Endothelial cell of umbilical vein (primary cell): ENCODE results near the gene SORT1. TPM values are rescaled to one million over a fixed set of nuclear protein-coding genes. Genes with fewer than 3 reads are reported as not detected.

ENCODE experiments used
- BruUV-seq: library from RNA; stranded (reverse); fragments of 400-500 nt; replicated peaks from 2 replicates; lab custom pipeline; 2021; lab: Mats Ljungman, UMichigan
- CTCF ChIA-PET: fragments of 300-600, 350-600 bp; sonication (Branson Sonifier 250); formaldehyde crosslinking; loops from one replicate; lab custom pipeline; 2021; ENCODE audit warnings: antibody characterized with exemption, inconsistent platforms; lab: Charles Lee
- POLR2A ChIA-PET: fragments of 300-600, 350-600 bp; sonication (Branson Sonifier 250); formaldehyde crosslinking; loops from one replicate; lab custom pipeline; 2021; ENCODE audit warnings: antibody characterized with exemption, inconsistent platforms; lab: Charles Lee
- DNase-seq: peaks from one replicate; pipeline ENCODE4 v3.0.0-alpha.2; 2011; ENCODE audit warnings: low read depth, low spot score
- FAIRE-seq: peaks from 2 replicates; lab custom pipeline; 2011; peaks lifted over from hg19 to GRCh38; lab: Jason Lieb, UNC
- H2AFZ ChIP-seq: 2 replicates; pipeline ENCODE4 v1.6.0; 2012; ENCODE audit warnings: low read depth, low read length, control low read depth, inconsistent platforms
- H3K27ac ChIP-seq: 2 replicates; pipeline ENCODE4 v1.5.1; 2011; ENCODE audit warnings: low read depth, mild to moderate bottlenecking, control low read depth, low read length, moderate library complexity; ENCODE audit not compliant: insufficient read depth
- H3K27me3 ChIP-seq, 2 experiments: 2 replicates each; pipeline versions ENCODE4 v1.6.0 to v1.6.1; 2011; ENCODE audit warnings: low read length in 2 of 2, mixed read lengths in 1 of 2; ENCODE audit not compliant: control insufficient read depth in 2 of 2, insufficient read depth in 2 of 2
- H3K36me3 ChIP-seq, 2 experiments: 2 replicates in 1 of 2; 3 replicates in 1 of 2; pipeline ENCODE4 v1.5.1; 2011; ENCODE audit warnings: low read length in 2 of 2, mild to moderate bottlenecking in 1 of 2, moderate library complexity in 1 of 2; ENCODE audit not compliant: control insufficient read depth in 2 of 2, insufficient read depth in 2 of 2; ENCODE audit errors: extremely low read depth in 1 of 2
- H3K4me1 ChIP-seq: 3 replicates; pipeline ENCODE4 v1.5.1; 2011; ENCODE audit warnings: mild to moderate bottlenecking, low read length; ENCODE audit not compliant: control insufficient read depth, insufficient read depth; ENCODE audit errors: extremely low read depth
- H3K4me2 ChIP-seq: 2 replicates; pipeline ENCODE4 v1.6.1; 2011; ENCODE audit warnings: low read length, control low read depth, mixed read lengths; ENCODE audit not compliant: insufficient read depth
- H3K4me3 ChIP-seq, 3 experiments: fragments of 200-600 bp in 1 of 3; sonication (generic), shearing (Covaris generic) in 1 of 3; replicated peaks in 1 of 3; 2 replicates each; pipeline ENCODE4 v1.5.1; 2011 to 2016; ENCODE audit warnings: control low read depth in 3 of 3, low read length in 3 of 3, mild to moderate bottlenecking in 2 of 3, inconsistent platforms in 1 of 3, low read depth in 1 of 3, moderate library complexity in 1 of 3; ENCODE audit not compliant: insufficient read depth in 1 of 3
- H3K79me2 ChIP-seq: 2 replicates; pipeline ENCODE4 v1.6.0; 2012; ENCODE audit warnings: low read length, inconsistent platforms; ENCODE audit not compliant: control insufficient read depth, insufficient read depth
- H3K9ac ChIP-seq: replicated peaks from 2 replicates; pipeline ENCODE3; 2011; ENCODE audit warnings: low read length, control low read depth; ENCODE audit not compliant: insufficient read depth; ENCODE audit errors: extremely low read depth
- H3K9me1 ChIP-seq: replicated peaks from 3 replicates; pipeline ENCODE4 v1.6.0; 2011; ENCODE audit warnings: mild to moderate bottlenecking, low read length; ENCODE audit not compliant: control insufficient read depth, insufficient read depth; ENCODE audit errors: extremely low read depth
- H3K9me3 ChIP-seq: replicated peaks from 2 replicates; pipeline ENCODE4 v1.5.1; 2012; ENCODE audit warnings: low read length, inconsistent platforms; ENCODE audit not compliant: control insufficient read depth, insufficient read depth
- H4K20me1 ChIP-seq: replicated peaks from 2 replicates; pipeline ENCODE3; 2011; ENCODE audit warnings: mild to moderate bottlenecking, low read length; ENCODE audit not compliant: control insufficient read depth, insufficient read depth; ENCODE audit errors: extremely low read depth
- CTCF ChIP-seq, 2 donors: IDR thresholded peaks; 1 replicate in 1 of 2; 2 replicates in 1 of 2; pipeline ENCODE4 v1.5.1; 2011; ENCODE audit warnings: low read length in 2 of 2, mild to moderate bottlenecking in 2 of 2, moderate library complexity in 2 of 2, control low read depth in 1 of 2, inconsistent platforms in 1 of 2, low read depth in 1 of 2; ENCODE audit not compliant: insufficient read depth in 1 of 2; ENCODE audit errors: extremely low read depth in 1 of 2
- EZH2 ChIP-seq: IDR thresholded peaks from 2 replicates; pipeline ENCODE4 v1.6.1; 2012; ENCODE audit warnings: borderline replicate concordance, low read depth, mild to moderate bottlenecking, moderate library complexity, low read length, inconsistent platforms; ENCODE audit not compliant: severe bottlenecking
- FOS ChIP-seq: IDR thresholded peaks from 2 replicates; pipeline ENCODE4 v1.6.1; 2011; ENCODE audit warnings: mild to moderate bottlenecking, low read length, moderate library complexity, borderline replicate concordance; ENCODE audit not compliant: insufficient read depth
- GATA2 ChIP-seq: IDR thresholded peaks from 2 replicates; pipeline ENCODE4 v1.7.0; 2011; ENCODE audit warnings: low read depth, mild to moderate bottlenecking, moderate library complexity, mixed read lengths, low read length; ENCODE audit not compliant: insufficient read length, insufficient read depth
- JUN ChIP-seq: IDR thresholded peaks from 2 replicates; pipeline ENCODE4 v1.6.1; 2011; ENCODE audit warnings: borderline replicate concordance, low read depth; ENCODE audit not compliant: insufficient read length, insufficient read depth
- MAX ChIP-seq: IDR thresholded peaks from 2 replicates; pipeline ENCODE4 v1.6.1; 2011; ENCODE audit not compliant: insufficient read depth, insufficient read length
- MYC ChIP-seq: IDR thresholded peaks from one replicate; pipeline ENCODE4 v1.6.1; 2011; ENCODE audit warnings: mild to moderate bottlenecking, low read depth, low read length
- POLR2A ChIP-seq: IDR thresholded peaks from 2 replicates; pipeline ENCODE4 v1.6.1; 2012; ENCODE audit warnings: low read depth, mild to moderate bottlenecking, control low read depth, low read length
- POLR2AphosphoS5 ChIP-seq: IDR thresholded peaks from 2 replicates; pipeline ENCODE4 v1.6.1; 2012; ENCODE audit warnings: low read depth, mild to moderate bottlenecking, control low read depth, low read length, moderate library complexity; ENCODE audit not compliant: insufficient read depth
- dilution Hi-C: fragments of 300-500 bp; cut with MboI; formaldehyde crosslinking; loops from one replicate; pipeline ENCODE4 v1.15.0; 2019; ENCODE audit warnings: low sequenced_read_pairs; ENCODE audit not compliant: extremely low pct_ligation_motif_present
- intact Hi-C: fragments of 100-400 bp; cut with micrococcal nuclease; formaldehyde crosslinking; loops from one replicate; pipeline ENCODE4 v1.10.0; 2022
- polyA plus RNA-seq, 4 experiments: library from polyadenylated mRNA; depleted of rRNA in 3 of 4; stranded (reverse) in 3 of 4; unstranded in 1 of 4; fragments of >200 nt; gene quantifications; 2 replicates each; pipeline versions ENCODE4 v1.2.1 to v1.2.3, GENCODE V29; 2011 to 2012; ENCODE audit warnings: missing spikeins in 1 of 4
- total RNA-seq: library from RNA; stranded (reverse); gene quantifications from 2 replicates; pipeline ENCODE4 v1.2.3, GENCODE V29; 2021

The SORT1 gene
- total and polyA plus RNA-seq, 2 donors (not counting 3 experiments of a cell fraction or from before 2014, with no cell fraction given) = 6.8 to 17.8 TPM

- ChIA-PET POLR2A (no interaction called here), CTCF (interaction anchor here (1.1 kb wide), 1 partner anchor 13 kb away, joined by 3 read pairs; no protein-coding TSS in a partner anchor)
- Histone ChIP-seq H3K4me2 (no peak overlapping the region), H3K9me1 (no peaks in the 10 kb centered on the region), H2AFZ (no peak overlapping the region), H3K4me3 (no peak overlapping the region), H3K79me2 (no peaks in the 10 kb centered on the region), H3K27me3 (peaks cover 0 to 2% of the 10 kb centered on the region in 2 experiments), H3K27ac (no peak overlapping the region), H3K9ac (no peak overlapping the region), H4K20me1 (no peaks in the 10 kb centered on the region), H3K9me3 (no peaks in the 10 kb centered on the region), H3K4me1 (peaks cover 1% of the 10 kb centered on the region), H3K36me3 (no peaks in the 10 kb centered on the region)
- intact Hi-C loops = no loop called here
- no TSS peak for BruUV-seq
- no peak for TF ChIP-seq GATA2
- TF ChIP-seq CTCF (IDR thresholded peaks at IDR 0.05; ENCODE audit: extremely low read depth in 1 of 2, insufficient read depth in 1 of 2, low read depth in 1 of 2, low read length in 2 of 2) = no peak
- no peak for TF ChIP-seq POLR2A
- TF ChIP-seq FOS = no peak
- no peak for TF ChIP-seq JUN
- no peak for TF ChIP-seq EZH2
- TF ChIP-seq MAX = no peak
- TF ChIP-seq MYC = no peak
- no peak for TF ChIP-seq POLR2AphosphoS5
- DNase-seq = no peak
- no peak for FAIRE-seq
- dilution Hi-C loops = no loop called here
These were observed 34.6 kb upstream of the SORT1 start for GRCh38 chr1:109432336-109432735.
